Measurements from ENCODE around the gene IKBKG. TPM values are rescaled to one million over a fixed set of nuclear protein-coding genes. Genes with fewer than 3 reads are reported as not detected.
"Not testable (repeated sequence)": the region's sequence is repeated elsewhere in the genome, so short reads cannot be mapped to it uniquely, and the experiment has no call there.

IKBKG gene
- total RNA-seq, 4 donors from 2014 or later: 14.0 to 22.6 (median 15.2) TPM

GRCh38 chrX:154607370-154607769 is 60.0 kb downstream of the IKBKG start:
- no peaks in the 10 kb centered on the region for H3K27me3 ChIP-seq
- no peak overlapping the region for H3K27ac ChIP-seq
- no peaks in the 10 kb centered on the region for H3K9me3 ChIP-seq
- H3K4me1 ChIP-seq: peaks cover 0 to 10% (median 0%) of the 10 kb centered on the region in 3 donors
- no peak overlapping the region for H3K4me3 ChIP-seq
- TF ChIP-seq POLR2AphosphoS5 (IDR thresholded peaks at IDR 0.05) (no peak), CTCF (IDR thresholded peaks at IDR 0.05) (no peak), POLR2A (IDR thresholded peaks at IDR 0.05) (no peak), EP300 (IDR thresholded peaks at IDR 0.05) (no peak)
- no peak for ATAC-seq
- WGBS, 2 donors (ENCODE audit: low coverage in 1 of 2): 61 to 70% methylated on average over 2 to 6 of the region's 6 CpGs
- no peaks in the 10 kb centered on the region for H3K36me3 ChIP-seq

- H3K4me3 ChIP-seq, H3K36me3 ChIP-seq, ATAC-seq, H3K27me3 ChIP-seq, H3K9me3 ChIP-seq, H3K27ac ChIP-seq: not testable (repeated sequence)
- WGBS, 2 donors (ENCODE audit: low coverage in 1 of 2): no CpG with 5 or more reads among the region's 11 CpGs
- peaks cover 0 to 10% (median 0%) of the 10 kb centered on the region in 3 donors for H3K4me1 ChIP-seq
Measured at GRCh38 chrX:154607976-154608375, 60.6 kb downstream of the IKBKG start.

- not testable (repeated sequence) for H3K27ac ChIP-seq, H3K4me3 ChIP-seq, H3K27me3 ChIP-seq, ATAC-seq, H3K9me3 ChIP-seq, H3K36me3 ChIP-seq, H3K4me1 ChIP-seq
- WGBS, 2 donors (ENCODE audit: low coverage in 1 of 2): 69 to 89% methylated on average over 5 to 7 of the region's 12 CpGs
Measured at GRCh38 chrX:154608823-154609222, 61.4 kb downstream of the IKBKG start.

GRCh38 chrX:154611146-154611545 is 63.7 kb downstream of the IKBKG start:
- not testable (repeated sequence) for H3K9me3 ChIP-seq, H3K4me3 ChIP-seq, H3K27ac ChIP-seq, H3K4me1 ChIP-seq, ATAC-seq, H3K36me3 ChIP-seq, H3K27me3 ChIP-seq
- 89 to 95% methylated on average over 4 to 12 of the region's 12 CpGs for WGBS, 2 donors (ENCODE audit: low coverage in 1 of 2)

GRCh38 chrX:154613586-154613985 is 66.2 kb downstream of the IKBKG start:
- ATAC-seq, H3K4me1 ChIP-seq, H3K4me3 ChIP-seq, H3K27me3 ChIP-seq, H3K9me3 ChIP-seq, H3K27ac ChIP-seq, H3K36me3 ChIP-seq: not testable (repeated sequence)
- WGBS, 2 donors (ENCODE audit: low coverage in 1 of 2): no CpG with 5 or more reads among the region's 12 CpGs

Small RNA genes lying within 50 kb of the gene (small RNA-seq; reads per million reads assigned to genes)
- 0 reads per million in 4 donors for gene AC244090.1

Other genes starting within 250 kb of the IKBKG start
- over 10,000 TPM in 1 of 4 donors, 1,000 to 10,000 TPM in 3; 7,815 to 15,318 (median 8,757) TPM for gene FLNA, start 173.0 kb upstream of the IKBKG start, total RNA-seq
- 10 to 100 TPM; 41.0 to 58.6 (median 50.6) TPM for gene EMD, start 168.3 kb upstream of the IKBKG start, total RNA-seq
- gene RPL10, start 149.2 kb upstream of the IKBKG start, total RNA-seq: 1,000 to 10,000 TPM; 3,970 to 7,427 (median 5,392) TPM
- gene DNASE1L1, start 138.4 kb upstream of the IKBKG start, total RNA-seq: 10 to 100 TPM; 11.1 to 29.3 (median 22.3) TPM
- 10 to 100 TPM; 11.7 to 54.5 (median 24.4) TPM for gene TAFAZZIN, start 136.1 kb upstream of the IKBKG start, total RNA-seq
- gene ATP6AP1, start 118.9 kb upstream of the IKBKG start, total RNA-seq: 10 to 100 TPM; 29.0 to 50.0 (median 43.1) TPM
- 100 to 1,000 TPM; 105 to 160 (median 121) TPM for gene GDI1, start 110.5 kb upstream of the IKBKG start, total RNA-seq
- 10 to 100 TPM; 49.8 to 58.2 (median 53.4) TPM for gene FAM50A, start 103.5 kb upstream of the IKBKG start, total RNA-seq
- 10 to 100 TPM in 2 of 4 donors, 1 to 10 TPM in 2; 1.5 to 13.9 (median 8.2) TPM for gene PLXNA3, start 89.3 kb upstream of the IKBKG start, total RNA-seq
- gene LAGE3, start 68.3 kb upstream of the IKBKG start, total RNA-seq: 10 to 100 TPM; 16.3 to 21.3 (median 17.2) TPM
- 10 to 100 TPM; 35.9 to 80.2 (median 47.0) TPM for gene UBL4A, start 61.0 kb upstream of the IKBKG start, total RNA-seq
- 10 to 100 TPM; 21.7 to 40.0 (median 31.8) TPM for gene SLC10A3, start 57.0 kb upstream of the IKBKG start, total RNA-seq
- gene FAM3A, start 31.4 kb upstream of the IKBKG start, total RNA-seq: 10 to 100 TPM; 36.6 to 44.4 (median 40.5) TPM
- gene G6PD, start 774 bp upstream of the IKBKG start, total RNA-seq: 10 to 100 TPM; 15.9 to 26.0 (median 22.1) TPM
- gene CTAG1A, start 37.5 kb downstream of the IKBKG start, total RNA-seq: not detected
- not detected for gene CTAG1B, start 71.7 kb downstream of the IKBKG start, total RNA-seq
- gene CTAG2, start 106.0 kb downstream of the IKBKG start, total RNA-seq: not detected
- 1 to 10 TPM; 2.9 to 5.5 (median 5.1) TPM for gene GAB3, start 203.5 kb downstream of the IKBKG start, total RNA-seq
- 10 to 100 TPM; 18.4 to 32.8 (median 19.8) TPM for gene DKC1, start 215.2 kb downstream of the IKBKG start, total RNA-seq